ENCODE data around the gene EXOC3.

EXOC3 gene

DNA sequence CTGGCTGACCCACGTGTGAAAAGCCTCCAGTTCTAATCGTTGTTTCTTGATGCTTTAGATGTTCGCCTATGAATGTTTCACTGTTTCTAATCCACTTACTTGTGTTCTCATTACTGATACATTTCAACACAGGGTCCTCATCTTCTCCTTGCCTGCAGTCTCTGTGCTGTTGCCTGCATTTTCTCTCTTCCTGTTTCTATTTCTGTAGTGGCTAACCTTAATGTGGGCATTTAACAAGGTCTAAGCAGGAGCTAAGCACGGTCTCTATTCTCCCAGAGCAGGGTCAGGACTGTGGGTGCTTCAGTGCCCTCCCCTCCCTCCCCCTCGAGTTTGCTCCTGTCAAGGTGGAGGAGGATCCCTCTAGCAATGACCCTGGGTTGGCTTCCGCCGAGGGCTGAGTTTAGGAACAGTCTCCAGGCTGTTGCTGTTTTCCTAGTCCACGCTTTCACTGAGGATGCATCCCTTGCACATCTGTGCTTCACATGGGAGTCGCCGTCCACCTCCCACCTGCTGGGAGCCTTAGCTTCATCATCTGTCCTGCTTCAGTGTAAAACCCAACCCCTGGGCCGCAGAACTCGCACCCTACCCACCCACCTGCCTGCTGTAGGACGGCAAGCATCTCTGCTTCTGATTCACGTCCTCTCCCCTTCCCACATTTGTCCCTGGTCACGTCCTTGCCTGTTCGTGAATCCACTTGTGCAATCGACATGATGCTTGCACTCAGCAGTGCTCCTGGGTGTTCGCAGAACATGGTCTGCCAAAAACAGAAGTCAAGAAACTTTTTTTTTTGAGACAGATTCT is 2.4 kb upstream of the EXOC3 start:
- DNase-seq: no peak

DNA sequence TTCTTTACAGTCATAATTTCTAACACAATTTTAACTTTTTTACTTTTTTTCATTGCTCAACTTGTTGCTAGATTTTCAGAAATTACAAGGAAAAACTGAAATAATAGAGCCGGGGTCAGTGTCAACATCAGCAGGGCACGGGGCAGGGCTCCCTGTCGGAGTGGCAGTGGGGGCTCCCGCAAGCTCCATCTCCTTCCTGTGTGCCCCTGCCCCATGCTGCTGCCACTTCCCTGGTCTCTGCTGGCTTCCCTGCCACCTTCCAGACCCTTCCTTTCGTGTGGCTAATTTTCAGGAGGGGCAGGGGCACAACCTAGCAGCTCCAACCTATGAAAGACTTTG is 1.0 kb upstream of the EXOC3 start:
- no peak for DNase-seq

DNA sequence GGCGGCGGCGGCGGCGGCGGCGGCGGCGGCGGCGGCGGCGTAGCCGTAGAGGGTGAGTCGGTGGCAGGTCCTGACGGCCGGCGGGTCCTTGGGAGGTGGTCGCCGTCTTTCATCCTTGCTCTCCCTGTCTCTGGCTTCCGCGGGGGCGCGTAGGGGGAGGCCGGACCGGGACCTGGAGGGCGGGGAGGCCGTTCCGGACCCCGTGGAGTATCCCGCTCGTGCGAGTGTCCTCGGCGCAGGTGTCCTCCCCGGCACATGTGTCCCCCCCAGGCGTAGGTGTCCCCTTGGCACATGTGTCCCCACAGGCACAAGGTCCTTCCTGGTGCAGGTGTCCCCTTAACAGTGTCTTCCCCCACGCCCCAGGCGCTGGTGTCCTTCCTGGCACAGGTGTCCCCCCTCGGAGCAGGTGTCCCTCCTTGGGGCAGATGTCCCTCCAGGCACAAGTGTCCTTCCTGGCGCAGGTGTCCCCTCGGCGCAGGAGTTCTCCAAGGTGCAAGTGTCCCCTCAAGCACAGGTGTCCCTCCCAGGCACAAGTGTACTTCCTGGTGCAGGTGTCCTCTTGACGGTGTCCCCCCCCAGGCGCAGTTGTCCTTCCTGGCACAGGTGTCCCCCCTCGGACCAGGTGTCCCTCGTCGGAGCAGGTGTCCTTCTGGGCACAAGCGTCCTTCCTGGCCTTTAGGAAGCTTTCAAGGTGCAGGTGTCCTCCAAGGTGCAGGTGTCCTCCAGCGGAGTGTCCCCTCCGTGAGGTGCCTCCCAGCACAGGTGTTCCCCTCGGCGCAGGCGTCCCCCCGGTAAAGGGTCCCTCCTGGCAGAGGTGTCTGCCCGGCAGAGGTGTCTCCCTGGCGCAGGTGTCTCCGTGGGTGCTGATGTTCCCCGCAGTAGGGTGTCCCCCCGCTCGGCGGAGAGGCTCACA is 519 bp downstream of the EXOC3 start:
- DNase-seq: peak; percentile 48

DNA sequence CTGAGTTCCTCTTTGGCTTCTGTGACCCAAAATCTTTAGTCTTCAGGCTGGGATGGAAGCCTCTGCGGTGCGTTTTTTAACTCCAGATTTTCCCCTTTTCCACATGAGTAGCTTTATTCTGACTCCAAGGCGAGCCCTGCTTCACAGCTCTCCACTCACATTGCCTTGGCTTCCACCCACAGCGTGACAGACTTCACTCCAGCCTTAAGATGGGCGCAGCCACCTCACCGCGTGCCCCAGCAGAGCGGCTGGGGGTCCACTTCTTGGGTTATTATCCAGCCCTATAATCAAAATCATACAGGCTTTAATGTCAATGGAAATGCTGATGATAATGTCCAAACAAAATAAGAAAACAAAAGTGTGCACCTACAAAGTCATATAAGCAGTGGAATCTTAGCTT is 1.2 kb downstream of the EXOC3 start:
- DNase-seq: no peak

DNA sequence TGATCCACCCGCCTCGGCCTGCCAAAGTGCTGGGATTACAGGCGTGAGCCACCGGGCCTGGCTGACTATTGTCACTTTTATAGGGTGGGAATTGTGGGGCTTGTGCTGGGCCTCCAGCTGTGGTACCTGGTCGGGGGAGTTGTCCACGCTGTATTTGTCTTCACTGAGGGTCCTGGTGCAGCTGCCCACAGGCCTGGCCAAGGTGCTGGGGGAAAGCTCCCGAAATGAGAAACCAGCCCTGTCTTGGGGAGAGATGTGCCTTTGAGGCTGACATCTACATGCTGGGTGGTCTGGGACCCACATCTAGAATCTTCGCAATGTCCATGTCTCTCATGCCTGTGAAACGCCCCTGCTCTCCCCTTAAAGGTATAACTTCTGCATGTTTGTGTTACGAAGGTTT is 2.6 kb downstream of the EXOC3 start:
- DNase-seq: no peak

DNA sequence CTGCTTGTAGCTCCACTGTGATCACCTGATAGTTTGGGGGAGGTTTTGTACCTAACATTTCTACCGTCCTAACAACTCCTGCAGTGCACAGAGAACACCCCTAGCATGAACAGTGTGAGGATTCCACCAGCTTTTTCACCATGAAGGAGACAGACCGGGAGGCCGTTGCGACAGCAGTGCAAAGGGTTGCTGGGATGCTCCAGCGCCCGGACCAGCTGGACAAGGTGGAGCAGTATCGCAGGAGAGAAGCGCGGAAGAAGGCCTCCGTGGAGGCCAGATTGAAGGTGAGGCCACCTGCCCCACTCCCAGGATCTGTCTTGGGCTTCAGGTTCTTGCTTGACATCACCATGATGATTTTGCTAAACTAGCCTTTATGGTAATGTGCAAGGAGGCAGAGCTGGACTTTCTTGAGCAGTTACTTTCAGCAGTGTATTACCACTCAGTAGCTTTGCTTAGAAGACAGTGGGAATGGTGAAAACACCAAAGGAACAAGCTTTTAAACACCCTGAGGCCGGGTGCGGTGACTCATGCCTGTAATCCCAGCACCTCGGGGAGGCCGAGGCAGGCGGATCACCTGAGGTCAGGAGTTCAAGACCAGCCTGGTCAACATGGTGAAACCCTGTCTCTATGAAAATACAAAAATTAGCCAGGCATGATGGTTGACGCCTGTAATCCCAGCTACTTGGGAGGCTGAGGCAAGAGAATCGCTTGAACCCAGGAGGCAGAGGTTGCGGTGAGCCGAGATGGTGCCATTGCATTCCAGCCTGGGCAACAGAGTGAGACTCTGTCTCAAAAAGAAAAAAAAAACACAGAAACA is 3.3 kb downstream of the EXOC3 start:
- DNase-seq: no peak

DNA sequence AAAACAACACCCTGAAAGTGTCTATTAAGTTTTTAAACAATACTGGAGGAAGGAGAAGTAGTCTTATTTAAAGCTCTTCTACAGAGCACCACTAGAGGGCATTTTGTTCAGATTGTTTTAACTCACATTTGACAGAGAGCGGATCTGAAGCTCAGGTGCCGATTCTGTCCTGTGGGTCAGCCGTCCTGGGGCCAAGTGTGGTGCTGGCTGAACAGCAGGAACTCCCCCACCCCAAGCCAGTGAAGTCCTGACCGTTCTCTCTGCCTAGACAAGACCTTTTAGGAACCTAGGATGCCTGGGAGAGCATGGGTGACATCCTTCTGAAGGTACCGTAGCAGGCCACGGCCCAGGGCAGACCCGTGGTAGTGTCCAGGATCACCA is 3.9 kb downstream of the EXOC3 start:
- DNase-seq: no peak

DNA sequence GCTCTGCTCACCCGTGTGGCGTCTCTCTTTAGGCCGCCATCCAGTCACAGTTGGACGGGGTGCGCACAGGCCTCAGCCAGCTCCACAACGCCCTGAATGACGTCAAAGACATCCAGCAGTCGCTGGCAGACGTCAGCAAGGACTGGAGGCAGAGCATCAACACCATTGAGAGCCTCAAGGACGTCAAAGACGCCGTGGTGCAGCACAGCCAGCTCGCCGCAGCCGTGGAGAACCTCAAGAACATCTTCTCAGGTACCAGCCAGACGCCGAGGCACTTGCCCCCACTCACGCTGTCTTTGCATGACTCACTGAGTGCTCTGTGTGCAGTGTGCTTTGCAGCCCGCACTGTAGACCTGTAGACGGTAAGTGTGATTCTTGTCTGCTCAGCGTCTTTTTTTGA is 4.5 kb downstream of the EXOC3 start:
- DNase-seq: no peak

DNA sequence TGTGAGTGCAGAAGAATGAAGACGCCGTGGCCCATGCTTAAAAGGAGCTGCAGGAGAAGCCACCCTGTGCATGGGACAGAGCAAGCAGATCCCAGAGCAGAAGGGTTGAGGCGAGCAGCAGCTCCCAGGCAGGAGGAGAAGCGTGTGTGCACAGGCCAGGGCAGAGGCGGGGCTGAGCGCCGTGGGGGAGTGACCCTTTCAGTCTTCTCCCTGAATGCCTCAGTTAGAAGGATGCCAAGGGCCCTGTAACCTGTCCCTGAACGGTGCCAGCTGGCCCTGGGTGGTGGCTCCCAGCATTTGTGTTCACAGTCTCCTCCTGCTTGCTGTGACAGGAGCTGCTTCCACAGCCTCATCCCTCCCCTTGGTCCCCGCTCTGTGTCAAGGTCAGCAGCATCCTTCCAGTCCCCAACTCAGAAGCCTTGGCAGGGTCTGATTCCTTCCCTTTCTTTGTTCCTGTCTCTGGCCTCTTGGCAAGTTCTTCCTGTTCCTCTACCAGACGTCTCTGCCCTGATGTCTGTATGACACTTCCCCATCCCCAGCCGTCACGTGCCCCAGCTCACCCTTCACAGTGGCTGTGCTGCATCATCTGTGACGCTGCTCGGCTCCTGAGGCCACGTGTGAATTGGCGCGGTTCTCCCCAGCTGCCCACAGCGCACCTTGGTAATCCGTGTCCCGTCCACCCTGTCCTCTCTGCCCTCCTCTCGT is 5.2 kb downstream of the EXOC3 start:
- no peak for DNase-seq

DNA sequence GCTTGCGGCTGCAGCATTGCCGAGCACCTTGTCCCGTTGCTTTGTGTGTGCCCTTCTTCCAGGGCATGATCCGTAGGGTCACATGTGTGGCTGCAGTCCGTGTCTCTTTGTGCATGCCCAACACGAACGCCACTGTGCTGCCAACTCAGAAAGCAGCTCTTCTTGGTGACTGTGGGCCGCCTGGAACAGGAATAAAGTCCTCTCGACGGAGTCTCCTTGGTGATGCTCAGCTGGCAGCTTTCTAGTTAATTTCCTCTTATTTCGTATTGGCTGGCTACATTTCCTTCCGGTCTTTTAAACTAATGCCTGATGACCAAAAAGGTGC is 5.8 kb downstream of the EXOC3 start:
- DNase-seq: no peak

DNA sequence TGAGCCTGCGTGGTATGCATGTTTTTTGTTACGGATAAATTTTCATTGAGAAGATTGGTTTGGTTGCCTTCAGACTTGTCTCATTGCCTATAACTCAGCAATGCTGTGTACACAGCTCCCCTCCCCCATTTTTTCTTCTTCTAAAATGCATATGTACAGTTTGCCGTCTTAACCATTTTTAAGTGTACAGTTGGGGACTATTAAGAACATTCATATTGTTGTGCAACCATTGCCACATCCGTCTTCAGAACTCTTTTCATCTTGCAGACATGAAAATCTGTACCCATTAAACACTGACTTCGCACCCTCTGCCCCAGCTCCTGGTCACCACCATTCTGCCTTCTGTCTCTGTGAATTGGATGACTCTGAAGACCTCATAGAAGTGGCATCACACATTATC is 6.2 kb downstream of the EXOC3 start:
- no peak for DNase-seq

DNA sequence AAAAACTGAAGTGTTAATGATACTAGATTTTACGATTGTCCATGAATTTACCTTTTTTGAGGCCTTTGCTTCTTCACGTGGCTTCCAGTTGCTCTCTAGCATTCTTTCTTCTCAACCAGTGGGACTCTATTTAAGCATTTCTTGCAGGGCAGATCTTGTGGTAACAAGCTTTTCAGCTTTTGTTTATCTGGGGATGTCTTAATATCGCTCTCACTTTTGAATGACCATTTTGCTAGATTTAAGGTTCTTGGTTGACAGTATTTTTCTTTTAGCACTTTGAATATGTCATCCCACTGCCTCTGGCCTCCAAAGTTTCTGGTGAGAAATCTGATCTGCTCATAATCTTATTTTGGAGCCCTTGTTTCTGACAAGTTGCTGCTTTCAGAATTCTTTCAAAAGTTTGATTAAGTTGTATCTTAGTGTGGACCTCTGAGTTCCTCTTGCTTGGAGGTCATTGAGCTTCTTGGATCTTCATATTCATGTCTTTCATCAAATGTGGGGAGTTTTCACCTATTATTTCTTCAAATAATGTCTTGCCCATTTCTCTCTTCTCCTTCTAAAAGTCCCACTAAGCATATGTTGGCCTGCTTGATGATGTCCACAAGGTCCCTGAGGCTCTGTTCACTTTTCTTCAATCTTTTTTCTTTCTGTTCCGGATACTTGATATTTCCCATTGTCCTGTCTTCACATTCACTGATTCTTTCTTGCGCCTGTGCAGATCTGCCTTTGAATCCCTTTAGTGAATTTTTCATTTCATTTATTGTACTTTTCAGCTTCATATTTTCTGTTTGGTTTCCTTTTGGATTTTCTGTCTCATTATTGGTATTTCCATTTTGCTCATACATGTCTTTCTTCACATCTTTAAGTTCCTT is 8.8 kb downstream of the EXOC3 start:
- no peak for DNase-seq

DNA sequence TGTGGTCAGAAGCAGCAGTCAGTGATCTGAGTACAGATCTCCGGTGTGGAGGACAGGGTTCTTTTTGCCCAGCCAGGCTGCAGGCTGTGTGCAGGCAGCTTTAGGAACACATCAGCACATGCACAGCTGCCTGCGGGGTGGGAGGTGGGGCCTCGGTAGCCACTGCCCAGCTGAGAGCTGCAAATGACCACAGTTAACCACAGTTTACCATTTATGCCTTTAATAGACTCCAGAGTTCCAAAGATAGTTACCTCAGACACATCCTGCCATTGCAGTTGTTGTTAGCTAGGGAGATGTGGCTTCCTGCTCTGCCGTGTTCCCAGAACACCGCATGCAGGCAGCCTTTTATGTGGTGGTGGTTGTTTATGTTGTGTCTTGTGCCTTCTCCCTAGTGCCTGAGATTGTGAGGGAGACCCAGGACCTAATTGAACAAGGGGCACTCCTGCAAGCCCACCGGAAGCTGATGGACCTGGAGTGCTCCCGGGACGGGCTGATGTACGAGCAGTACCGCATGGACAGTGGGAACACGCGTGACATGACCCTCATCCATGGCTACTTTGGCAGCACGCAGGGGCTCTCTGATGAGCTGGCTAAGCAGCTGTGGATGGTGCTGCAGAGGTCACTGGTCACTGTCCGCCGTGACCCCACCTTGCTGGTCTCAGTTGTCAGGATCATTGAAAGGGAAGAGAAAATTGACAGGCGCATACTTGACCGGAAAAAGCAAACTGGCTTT is 10.2 kb downstream of the EXOC3 start:
- no peak for DNase-seq

DNA sequence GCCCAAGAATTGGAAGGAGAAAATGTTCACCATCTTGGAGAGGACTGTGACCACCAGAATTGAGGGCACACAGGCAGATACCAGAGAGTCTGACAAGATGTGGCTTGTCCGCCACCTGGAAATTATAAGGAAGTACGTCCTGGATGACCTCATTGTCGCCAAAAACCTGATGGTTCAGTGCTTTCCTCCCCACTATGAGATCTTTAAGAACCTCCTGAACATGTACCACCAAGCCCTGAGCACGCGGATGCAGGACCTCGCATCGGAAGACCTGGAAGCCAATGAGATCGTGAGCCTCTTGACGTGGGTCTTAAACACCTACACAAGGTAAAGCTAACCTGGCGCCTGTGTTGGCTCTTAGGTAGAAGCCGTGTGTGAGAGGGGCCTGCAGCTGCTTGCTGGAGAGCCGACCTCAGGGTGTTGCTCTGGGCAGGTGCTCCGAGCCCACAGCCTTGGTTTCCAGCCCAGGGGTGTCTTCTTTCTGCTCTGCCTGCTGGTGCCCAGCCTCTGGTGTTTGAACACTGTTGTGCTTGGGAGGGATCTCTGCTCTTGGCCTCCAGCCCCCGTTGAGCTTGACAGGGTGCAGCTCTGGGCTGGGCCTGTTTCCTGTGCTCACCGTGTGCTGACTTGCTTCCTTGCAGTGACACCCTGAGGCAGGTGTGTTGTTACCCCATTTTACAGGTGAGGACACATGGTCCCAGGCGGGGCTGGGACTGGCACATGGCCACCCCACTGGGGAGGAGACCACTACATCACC is 10.9 kb downstream of the EXOC3 start:
- no peak for DNase-seq

DNA sequence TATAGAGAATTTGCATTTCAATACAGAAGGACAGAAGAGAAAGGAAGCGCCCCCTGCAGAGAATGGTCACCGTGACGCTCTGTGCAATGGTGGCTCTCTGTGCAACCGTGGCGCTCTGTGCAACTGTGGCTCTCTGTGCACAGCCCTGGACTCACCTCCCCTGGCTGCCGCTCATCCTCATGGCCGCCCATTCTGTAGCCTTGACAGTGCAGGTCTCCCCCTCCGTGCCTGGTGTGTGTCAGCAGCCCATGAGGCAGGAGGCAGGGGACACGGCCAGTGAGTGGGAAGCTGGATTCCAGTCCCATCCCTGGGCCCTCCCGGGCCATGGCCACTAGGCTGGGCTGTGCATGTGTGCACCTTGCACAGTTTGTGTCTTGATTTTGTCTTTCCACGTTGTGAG is 12.0 kb downstream of the EXOC3 start:
- no peak for DNase-seq

DNA sequence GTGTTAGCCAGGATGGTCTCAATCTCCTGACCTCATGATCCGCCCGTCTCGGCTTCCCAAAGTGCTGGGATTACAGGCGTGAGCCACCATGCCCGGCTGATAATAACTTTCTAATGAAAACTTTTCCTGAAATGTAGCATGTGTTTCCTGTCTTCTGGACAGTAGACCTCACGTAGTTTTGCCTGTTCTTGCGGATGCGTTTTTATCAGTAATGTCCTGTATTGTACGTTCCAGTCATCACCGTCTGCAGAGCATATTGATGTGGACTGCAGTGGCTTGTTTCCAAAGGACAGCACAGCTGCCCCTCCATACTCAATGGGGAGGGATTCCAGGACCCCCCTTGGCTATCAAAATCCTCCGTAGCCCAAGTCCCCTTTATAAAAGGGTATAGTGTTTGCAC is 12.8 kb downstream of the EXOC3 start:
- DNase-seq: no peak

DNA sequence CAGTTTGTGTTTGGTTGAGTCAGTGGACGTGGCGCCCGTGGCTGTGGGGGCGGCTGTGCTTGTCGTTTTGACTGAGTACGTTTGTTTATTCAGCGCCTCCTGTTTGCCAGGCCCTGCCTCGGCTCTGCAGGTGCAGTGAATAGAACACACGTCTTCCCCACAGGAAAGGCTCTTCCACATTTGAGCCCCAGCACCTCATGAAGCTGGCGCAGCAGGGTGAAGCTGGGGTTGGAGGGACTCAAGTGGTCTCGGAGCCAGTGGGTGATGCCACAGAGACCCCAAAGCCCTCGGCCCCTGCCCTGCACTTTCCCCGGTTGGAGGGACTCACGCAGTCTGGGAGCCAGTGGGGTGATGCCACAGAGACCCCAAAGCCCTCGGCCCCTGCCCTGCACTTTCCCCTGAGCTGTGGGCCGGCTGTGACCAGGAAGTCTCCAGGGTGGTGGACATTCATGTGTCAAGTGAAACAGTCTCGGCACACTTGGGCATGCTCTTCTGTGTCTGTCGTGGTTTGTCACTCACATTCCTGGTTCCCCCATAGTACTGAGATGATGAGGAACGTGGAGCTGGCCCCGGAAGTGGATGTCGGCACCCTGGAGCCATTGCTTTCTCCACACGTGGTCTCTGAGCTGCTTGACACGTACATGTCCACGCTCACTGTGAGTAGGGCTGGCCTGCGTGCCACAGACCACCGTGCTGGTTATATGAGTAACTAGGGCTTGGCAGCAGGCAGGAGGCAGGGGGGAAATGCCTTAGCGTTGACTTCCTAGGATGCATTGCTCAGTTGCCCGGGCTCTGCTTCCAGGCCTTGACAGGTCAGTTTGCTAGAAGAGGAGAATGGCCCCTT is 13.6 kb downstream of the EXOC3 start:
- no peak for DNase-seq

DNA sequence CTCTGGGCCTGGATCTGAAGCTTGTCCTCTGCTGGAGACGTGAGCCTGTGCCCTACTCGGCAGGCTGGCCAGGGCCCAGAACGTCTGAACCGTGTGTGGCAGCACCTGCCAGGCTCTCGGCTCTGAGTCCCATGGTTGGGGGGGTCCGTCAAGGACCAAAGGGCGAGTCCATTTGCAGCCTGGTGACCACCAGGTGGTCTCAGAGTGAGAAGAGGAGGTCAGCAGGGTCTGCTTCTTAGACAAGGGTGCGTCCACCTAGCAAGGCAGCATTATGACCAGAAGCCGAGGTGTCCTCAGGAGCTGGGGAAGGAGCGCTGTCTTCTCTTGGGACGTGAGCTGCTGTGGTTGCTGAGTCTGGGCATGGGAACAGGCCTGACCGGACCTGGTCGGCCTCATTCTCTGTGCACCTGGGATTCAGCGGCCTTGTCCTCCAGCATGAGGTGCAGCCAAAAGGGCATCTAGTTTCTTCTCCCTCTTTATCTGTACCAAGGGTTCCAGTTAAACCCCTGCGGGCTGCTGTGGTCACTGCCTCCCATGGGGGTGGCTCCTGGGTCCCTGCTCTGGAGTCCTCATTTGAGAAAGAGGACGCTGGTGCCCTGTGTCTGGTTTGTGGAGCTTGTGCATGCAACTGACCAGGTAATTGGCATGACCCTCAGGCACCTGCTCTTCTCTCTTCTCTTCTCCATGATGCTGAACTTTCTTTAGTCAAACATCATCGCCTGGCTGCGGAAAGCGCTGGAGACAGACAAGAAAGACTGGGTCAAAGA is 14.4 kb downstream of the EXOC3 start:
- no peak for DNase-seq

Data from stimulated activated CD4-positive, alpha-beta T cell treated with anti-CD3 and anti-CD28 coated beads, Interleukin-1b, Interleukin-23, amount 100 ng/mL, for 48 hours (primary cell).